Measurements from ENCODE around the gene SPACA7. TPM values are rescaled to one million over a fixed set of nuclear protein-coding genes. Genes with fewer than 3 reads are reported as not detected.

Gene SPACA7
- total and polyA plus RNA-seq, 9 of the 15 experiments (the other 6 are each of a cell fraction or from before 2014, with no cell fraction given), result not detected

DNA sequence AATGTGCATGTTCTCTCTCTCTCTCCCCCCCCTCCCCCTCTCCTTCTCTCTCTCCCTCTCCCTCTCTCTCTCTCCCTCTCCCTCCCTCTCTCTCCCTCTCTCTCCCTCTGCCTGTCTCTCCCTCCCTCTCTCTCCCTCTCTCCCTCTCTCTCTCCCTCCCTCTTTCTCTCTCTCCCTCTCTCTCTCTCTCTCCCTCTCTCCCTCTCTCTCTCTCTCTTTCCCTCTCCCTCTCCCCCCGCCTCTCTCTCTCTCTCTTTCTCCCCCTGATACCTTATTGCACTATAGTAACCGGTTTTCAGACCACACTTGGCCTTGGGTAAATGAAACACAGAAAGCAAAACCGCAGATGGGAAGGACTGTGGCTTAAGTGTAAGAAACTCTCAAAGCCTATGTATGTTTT, 34.7 kb upstream of the SPACA7 start:
- no peaks in the 10 kb centered on the region for H3K4me1 ChIP-seq (replicated peaks in 1 of 2; ENCODE audit: control insufficient read depth in 2 of 2, insufficient read depth in 2 of 2, low read length in 2 of 2)
- no peak overlapping the region for H3K4me3 ChIP-seq
- ATAC-seq, result no peak
- H3K27me3 ChIP-seq (ENCODE audit: control insufficient read depth in 2 of 2, insufficient read depth in 2 of 2, low read length in 2 of 2), result peaks cover 9 to 45% of the 10 kb centered on the region in 2 experiments; a peak in 3 of 5 replicates
- H3K9me3 ChIP-seq (replicated peaks; ENCODE audit: control insufficient read depth, insufficient read depth, low read depth, low read length), result no peaks in the 10 kb centered on the region
- no peaks in the 10 kb centered on the region for H3K9me1 ChIP-seq (ENCODE audit: control insufficient read depth, insufficient read depth, low read length)
- no peaks in the 10 kb centered on the region for H3K36me3 ChIP-seq (ENCODE audit: control insufficient read depth, insufficient read depth, low read length)
- no peak for TF ChIP-seq HMGN3 (IDR thresholded peaks at IDR 0.05; ENCODE audit: borderline replicate concordance, extremely low read depth, insufficient read length, low read depth, low read length)
- TF ChIP-seq, protein P1, sequence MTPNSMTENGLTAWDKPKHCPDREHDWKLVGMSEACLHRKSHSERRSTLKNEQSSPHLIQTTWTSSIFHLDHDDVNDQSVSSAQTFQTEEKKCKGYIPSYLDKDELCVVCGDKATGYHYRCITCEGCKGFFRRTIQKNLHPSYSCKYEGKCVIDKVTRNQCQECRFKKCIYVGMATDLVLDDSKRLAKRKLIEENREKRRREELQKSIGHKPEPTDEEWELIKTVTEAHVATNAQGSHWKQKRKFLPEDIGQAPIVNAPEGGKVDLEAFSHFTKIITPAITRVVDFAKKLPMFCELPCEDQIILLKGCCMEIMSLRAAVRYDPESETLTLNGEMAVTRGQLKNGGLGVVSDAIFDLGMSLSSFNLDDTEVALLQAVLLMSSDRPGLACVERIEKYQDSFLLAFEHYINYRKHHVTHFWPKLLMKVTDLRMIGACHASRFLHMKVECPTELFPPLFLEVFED (CRISPR knock-in tag; conservative IDR thresholded peaks at IDR 0.05), result no peak
- TF ChIP-seq ZNF282 (CRISPR knock-in tag; IDR thresholded peaks at IDR 0.05), result no peak
- TF ChIP-seq PURB (CRISPR knock-in tag; IDR thresholded peaks at IDR 0.05; ENCODE audit: low read depth), result no peak
- TF ChIP-seq SMC3 (conservative IDR thresholded peaks at IDR 0.05; ENCODE audit: insufficient read depth, low read depth, low read length), result no peak
- TF ChIP-seq MYC (IDR thresholded peaks at IDR 0.05; ENCODE audit: low read depth, low read length), result no peak
- TF ChIP-seq MYC (CRISPR knock-in tag; IDR thresholded peaks at IDR 0.05; ENCODE audit: borderline replicate concordance, low read depth), result no peak
- no peak for TF ChIP-seq PCBP1 (IDR thresholded peaks at IDR 0.05; ENCODE audit: low read depth, low read length, poor library complexity, severe bottlenecking)
- no peak for TF ChIP-seq EHMT2 (IDR thresholded peaks at IDR 0.05)
- no peak for TF ChIP-seq SAP30 (IDR thresholded peaks at IDR 0.05; ENCODE audit: borderline replicate concordance, insufficient read depth, low read depth, low read length, poor library complexity, severe bottlenecking)
- no peak for FAIRE-seq
- WGBS (ENCODE audit: insufficient coverage, low coverage, missing lambda C conversion rate), result 0% methylated on average over 2 of the region's 3 CpGs
- H3K27ac ChIP-seq (ENCODE audit: extremely low read depth, low read depth, low read length), result no peak overlapping the region
- H2AFZ ChIP-seq (ENCODE audit: low read depth, low read length), result no peak overlapping the region
- H3K79me2 ChIP-seq (ENCODE audit: control insufficient read depth, insufficient read depth, low read length), result no peaks in the 10 kb centered on the region
- in situ Hi-C loops (cut with MboI), result no loop called here
- BruUV-seq (replicated peaks), result no TSS peak
- ChIA-PET POLR2A (no interaction called here), CTCF (ENCODE audit: low intra/inter-chr PET ratio) (no interaction called here)
- H4K20me1 ChIP-seq (replicated peaks; ENCODE audit: control insufficient read depth, insufficient read depth, low read length), result no peaks in the 10 kb centered on the region
- no peak overlapping the region for H3K4me2 ChIP-seq (ENCODE audit: insufficient read depth, low read length)
- H3K9ac ChIP-seq (ENCODE audit: insufficient read depth in 1 of 2, low read depth in 2 of 2, low read length in 2 of 2), result no peak overlapping the region
- intact Hi-C loops (cut with micrococcal nuclease), result loop anchor here (10.0 kb wide), 1 partner anchor 273 kb away; no protein-coding TSS in a partner anchor
- no peak for DNase-seq (ENCODE audit: extremely low read depth in 1 of 4, low spot score in 3 of 4)

Measured in K562 (cell line).